HEK293T (cell line): ENCODE results near the gene NBAS.

Experiments
- CTCF ChIA-PET: fragments of 350-600 bp; formaldehyde crosslinking; extraction: SDS; loops from one replicate; lab custom pipeline; 2021; ENCODE audit warnings: antibody characterized with exemption, inconsistent platforms; lab: Yijun Ruan, JAX
- POLR2A ChIA-PET: fragments of 350-600 bp; formaldehyde crosslinking; extraction: SDS; loops from one replicate; lab custom pipeline; 2020; ENCODE audit warnings: antibody characterized with exemption, inconsistent platforms; lab: Yijun Ruan, JAX
- DNase-seq: peaks from one replicate; pipeline ENCODE4 v3.0.0; 2012; ENCODE audit warnings: mixed read lengths; ENCODE audit errors: extremely low spot score
- ARNT ChIP-seq: fragments of 450-650 bp; IDR thresholded peaks from 2 replicates; pipeline ENCODE4 v1.6.1; 2017; ENCODE audit warnings: mild to moderate bottlenecking
- BHLHE40 ChIP-seq: fragments of 450-650 bp; IDR thresholded peaks from 2 replicates; pipeline ENCODE4 v1.6.1; 2016; ENCODE audit warnings: mild to moderate bottlenecking, moderate library complexity, borderline replicate concordance
- CTBP1 ChIP-seq: fragments of 450-650 bp; IDR thresholded peaks from 2 replicates; pipeline ENCODE4 v1.6.1; 2016; ENCODE audit warnings: borderline replicate concordance
- ELF4 ChIP-seq: fragments of 450-650 bp; IDR thresholded peaks from 2 replicates; pipeline ENCODE4 v1.6.1; 2017; ENCODE audit warnings: antibody characterized with exemption
- FOXA1 ChIP-seq: fragments of 450-650 bp; IDR thresholded peaks from 2 replicates; pipeline ENCODE4 v1.6.1; 2016; ENCODE audit warnings: mild to moderate bottlenecking
- FOXK2 ChIP-seq: fragments of 450-650 bp; IDR thresholded peaks from 2 replicates; pipeline ENCODE4 v1.6.1; 2016; ENCODE audit warnings: mild to moderate bottlenecking
- FOXM1 ChIP-seq: fragments of 450-650 bp; IDR thresholded peaks from 2 replicates; pipeline ENCODE4 v1.6.1; 2017; ENCODE audit warnings: mild to moderate bottlenecking, borderline replicate concordance
- HDGF ChIP-seq: fragments of 450-650 bp; IDR thresholded peaks from 2 replicates; pipeline ENCODE4 v1.6.1; 2017; ENCODE audit warnings: antibody characterized with exemption, borderline replicate concordance
- L3MBTL2 ChIP-seq: fragments of 450-650 bp; conservative IDR thresholded peaks from 2 replicates; pipeline ENCODE4 v1.6.1; 2016; ENCODE audit warnings: mild to moderate bottlenecking
- LEF1 ChIP-seq: fragments of 450-650 bp; IDR thresholded peaks from 2 replicates; pipeline ENCODE4 v1.6.1; 2017; ENCODE audit warnings: mild to moderate bottlenecking, borderline replicate concordance
- NFRKB ChIP-seq: fragments of 450-650 bp; IDR thresholded peaks from 2 replicates; pipeline ENCODE4 v1.6.1; 2016; ENCODE audit warnings: mild to moderate bottlenecking, moderate library complexity
- PKNOX1 ChIP-seq: fragments of 450-650 bp; IDR thresholded peaks from 2 replicates; pipeline ENCODE4 v1.6.1; 2016
- SP1 ChIP-seq: fragments of 450-650 bp; IDR thresholded peaks from 2 replicates; pipeline ENCODE4 v1.6.1; 2017
- SUZ12 ChIP-seq: fragments of 450-650 bp; IDR thresholded peaks from 2 replicates; pipeline ENCODE4 v1.6.1; 2016; ENCODE audit warnings: mild to moderate bottlenecking
- TARDBP ChIP-seq: fragments of 450-650 bp; IDR thresholded peaks from 2 replicates; pipeline ENCODE4 v1.6.1; 2016
- ZNF384 ChIP-seq: fragments of 450-650 bp; IDR thresholded peaks from 2 replicates; pipeline ENCODE4 v1.6.1; 2016

NBAS gene

GRCh38 chr2:15299904-15300520 is 261.1 kb downstream of the NBAS start:
- TF ChIP-seq L3MBTL2 (no peak), BHLHE40 (no peak), CTBP1 (no peak), FOXM1 (no peak), LEF1 (no peak), ZNF384 (no peak), TARDBP (no peak)
- CTCF ChIA-PET, result no interaction called here
- DNase-seq, result no peak
- POLR2A ChIA-PET, result no interaction called here

- ChIA-PET POLR2A (no interaction called here), CTCF (no interaction called here)
- DNase-seq, result no peak
- TF ChIP-seq FOXK2, result no peak
- no peak for TF ChIP-seq ZNF384
- TF ChIP-seq BHLHE40, result no peak
- no peak for TF ChIP-seq FOXM1
- no peak for TF ChIP-seq HDGF
- TF ChIP-seq SP1, result no peak
- TF ChIP-seq L3MBTL2, result no peak
Observed at GRCh38 chr2:15298770-15299169, 262.4 kb downstream of the NBAS start.

GRCh38 chr2:15293262-15293937 is 267.7 kb downstream of the NBAS start:
- TF ChIP-seq HDGF (no peak), SUZ12 (no peak), NFRKB (no peak), FOXK2 (no peak), LEF1 (no peak), ARNT (no peak), L3MBTL2 (no peak), SP1 (no peak), ELF4 (no peak), BHLHE40 (no peak), ZNF384 (no peak), FOXA1 (no peak), CTBP1 (no peak), PKNOX1 (no peak), TARDBP (no peak), FOXM1 (no peak)
- CTCF ChIA-PET, result no interaction called here

GRCh38 chr2:15287447-15288184 is 273.5 kb downstream of the NBAS start:
- POLR2A ChIA-PET, result no interaction called here
- DNase-seq, result no peak
- TF ChIP-seq NFRKB (no peak), SP1 (no peak), PKNOX1 (no peak), FOXA1 (no peak), L3MBTL2 (no peak), FOXK2 (no peak), ZNF384 (no peak), HDGF (no peak), CTBP1 (no peak), LEF1 (no peak), ARNT (no peak), TARDBP (no peak), SUZ12 (no peak), BHLHE40 (no peak), FOXM1 (no peak), ELF4 (no peak)
- CTCF ChIA-PET, result no interaction called here

More at GRCh38 chr2:15293262-15293937, 267.7 kb downstream of the NBAS start:
- no peak for DNase-seq
- POLR2A ChIA-PET, result no interaction called here

GRCh38 chr2:15284614-15285013 is 276.5 kb downstream of the NBAS start:
- CTCF ChIA-PET, result no interaction called here
- no peak for DNase-seq
- TF ChIP-seq HDGF (no peak), ELF4 (no peak), FOXA1 (no peak)
- POLR2A ChIA-PET, result no interaction called here

- DNase-seq, result no peak
- POLR2A ChIA-PET, result no interaction called here
- CTCF ChIA-PET, result no interaction called here
- TF ChIP-seq LEF1, result no peak
Observed at GRCh38 chr2:15281681-15282080, 279.5 kb downstream of the NBAS start.

GRCh38 chr2:15279201-15279876 is 281.8 kb downstream of the NBAS start:
- no peak for DNase-seq
- POLR2A ChIA-PET, result no interaction called here
- no peak for TF ChIP-seq PKNOX1
- no peak for TF ChIP-seq HDGF
- no peak for TF ChIP-seq ARNT
- no peak for TF ChIP-seq LEF1
- TF ChIP-seq SP1, result no peak
- TF ChIP-seq FOXK2, result no peak
- TF ChIP-seq CTBP1, result no peak
- no peak for TF ChIP-seq ZNF384
- TF ChIP-seq FOXA1, result no peak
- no peak for TF ChIP-seq ELF4
- no peak for TF ChIP-seq SUZ12
- TF ChIP-seq BHLHE40, result no peak
- no peak for TF ChIP-seq FOXM1
- TF ChIP-seq L3MBTL2, result no peak
- TF ChIP-seq TARDBP, result no peak
- no peak for TF ChIP-seq NFRKB
- CTCF ChIA-PET, result no interaction called here
